GM21576 (cell line): ENCODE measurements around the gene ALDH1A2.

Source experiments
- ATAC-seq: cut with Tn5 transposase; IDR thresholded peaks from one replicate; pipeline ENCODE4 v1.9.1; 2021; ENCODE audit warnings: mild to moderate bottlenecking, moderate library complexity; ENCODE audit not compliant: unreplicated experiment

ALDH1A2 gene

DNA sequence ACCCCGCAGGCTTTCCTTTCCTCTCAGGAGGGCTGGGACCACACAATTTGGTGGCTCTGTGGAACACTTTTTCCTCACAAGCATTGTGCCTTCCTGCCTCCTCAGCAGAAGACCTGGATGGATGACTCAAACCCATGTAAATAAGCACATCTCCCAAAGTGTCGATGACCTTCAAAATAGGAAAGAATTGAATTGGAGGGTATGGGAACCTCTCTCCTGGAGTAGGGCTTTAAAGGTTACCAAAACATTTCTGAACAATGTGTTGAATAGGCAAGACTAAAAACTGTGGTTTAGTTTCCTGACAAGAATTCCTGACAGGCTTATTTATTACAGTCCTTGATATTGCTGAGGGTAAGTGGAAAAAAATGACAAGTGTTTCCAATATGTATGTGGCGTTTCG lies 118.2 kb downstream of the ALDH1A2 start:
- ATAC-seq = no peak

DNA sequence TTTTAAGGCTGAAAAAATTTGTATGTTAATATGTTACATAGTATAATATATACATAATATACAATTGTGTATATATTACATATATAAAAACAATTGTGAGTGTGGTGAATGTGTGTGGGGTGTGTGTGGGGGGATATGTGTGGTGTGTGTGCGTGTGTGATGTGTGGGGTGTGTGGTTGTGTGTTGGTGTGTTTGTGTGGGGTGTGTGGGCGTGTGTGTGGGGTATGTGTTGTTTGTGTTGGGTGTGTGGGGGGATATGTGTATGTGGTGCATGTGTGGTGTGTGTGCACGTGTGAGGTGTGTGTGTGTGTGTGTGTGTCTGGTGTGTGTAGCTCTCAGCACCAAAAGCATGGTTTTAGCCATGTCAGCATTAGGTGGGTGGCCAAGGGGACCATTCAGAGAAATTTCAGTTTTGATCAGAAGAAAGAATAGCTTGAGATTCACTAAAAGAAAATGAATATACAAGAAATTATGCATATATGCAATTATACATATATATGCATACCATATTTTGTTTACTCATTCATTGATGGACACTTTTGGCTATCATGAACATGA lies 118.9 kb downstream of the ALDH1A2 start:
- ATAC-seq = no peak

DNA sequence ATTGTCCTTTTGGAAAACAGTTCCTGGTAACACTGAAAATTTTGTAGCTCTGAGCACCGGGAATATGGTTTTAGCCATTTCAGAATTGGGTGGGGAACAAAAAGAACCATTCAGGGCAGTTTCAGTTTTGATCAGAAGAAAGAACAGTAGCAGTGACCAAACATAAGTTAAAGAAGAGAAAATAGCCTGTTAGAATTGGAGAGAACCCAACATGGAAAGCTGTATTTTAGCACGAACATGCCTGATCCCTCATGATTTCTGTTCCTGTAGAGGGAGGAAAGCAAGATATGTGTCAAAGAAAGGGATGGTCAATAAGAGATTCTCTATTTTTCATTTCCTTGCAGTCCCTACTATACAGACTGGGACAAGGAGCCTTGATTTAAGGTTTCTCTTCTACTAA lies 119.9 kb downstream of the ALDH1A2 start:
- ATAC-seq = no peak

DNA sequence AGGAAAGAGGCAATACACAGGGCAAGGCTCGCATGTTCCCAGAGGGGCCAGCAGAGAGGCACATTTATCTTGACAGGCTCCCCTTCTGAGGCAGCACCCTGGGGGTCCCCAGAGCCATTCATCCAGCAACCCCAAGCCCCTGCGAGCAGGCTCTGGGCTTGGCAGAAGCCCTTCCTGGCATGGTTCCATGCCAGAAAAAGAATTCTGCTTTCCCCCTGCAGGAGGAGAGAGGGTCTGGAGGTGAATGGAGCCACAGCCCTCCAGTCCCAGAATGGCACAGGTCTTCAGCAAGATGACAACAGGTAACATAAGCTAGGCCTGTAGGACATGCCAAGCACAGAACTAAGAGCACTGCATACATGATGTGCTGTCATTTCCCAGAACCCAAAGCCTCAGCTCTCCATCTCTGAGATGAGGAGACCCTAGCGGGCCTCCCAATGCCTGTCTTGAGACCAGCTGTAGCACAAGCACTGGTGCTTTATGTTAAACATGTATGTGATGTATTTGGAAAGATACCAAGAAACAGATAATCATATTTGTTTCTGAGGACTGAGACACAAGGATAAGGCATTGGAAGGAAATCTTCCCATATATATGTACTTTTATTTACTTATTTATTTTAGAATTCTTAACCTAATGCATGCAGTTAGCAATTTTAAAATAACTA lies 121.6 kb downstream of the ALDH1A2 start:
- ATAC-seq = no peak

DNA sequence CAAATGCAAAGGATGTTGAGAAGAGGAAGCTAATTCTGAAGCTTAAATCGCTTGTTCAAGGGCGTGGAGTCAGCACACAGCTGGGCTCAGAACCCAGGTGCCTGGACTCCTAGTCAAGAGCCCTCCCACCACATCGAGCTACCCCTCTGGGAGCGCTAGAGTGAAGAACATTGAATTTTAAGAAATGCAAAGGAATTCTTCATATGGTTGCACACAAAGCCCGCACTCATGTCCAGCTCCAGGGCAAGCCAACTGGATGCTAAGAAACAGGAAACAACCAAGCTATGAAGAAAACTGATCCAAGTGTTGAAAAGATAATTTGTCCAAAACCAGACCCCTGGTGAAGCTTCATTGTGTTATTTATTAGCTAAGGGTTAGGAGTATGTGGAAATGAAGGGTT lies 122.3 kb downstream of the ALDH1A2 start:
- ATAC-seq = no peak

DNA sequence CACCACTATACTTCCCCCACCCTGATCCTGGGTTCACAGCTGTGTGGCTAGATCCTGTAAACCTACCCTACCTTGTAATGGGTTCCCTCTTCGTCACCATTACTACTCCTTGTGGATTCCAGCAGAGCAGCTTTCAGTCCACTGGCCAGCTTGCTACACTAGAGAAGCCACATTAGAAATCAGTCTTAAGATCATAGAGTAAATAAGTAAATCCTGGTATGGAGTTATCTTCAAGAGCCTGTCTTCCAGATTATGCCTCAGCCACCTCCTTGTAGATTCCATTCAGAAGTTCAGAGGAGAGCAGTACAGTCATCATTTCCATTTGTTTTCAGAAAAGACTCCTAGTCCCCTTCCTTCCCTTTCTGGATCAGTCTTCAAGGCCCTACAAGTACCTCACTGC lies 123.7 kb downstream of the ALDH1A2 start:
- no peak for ATAC-seq

DNA sequence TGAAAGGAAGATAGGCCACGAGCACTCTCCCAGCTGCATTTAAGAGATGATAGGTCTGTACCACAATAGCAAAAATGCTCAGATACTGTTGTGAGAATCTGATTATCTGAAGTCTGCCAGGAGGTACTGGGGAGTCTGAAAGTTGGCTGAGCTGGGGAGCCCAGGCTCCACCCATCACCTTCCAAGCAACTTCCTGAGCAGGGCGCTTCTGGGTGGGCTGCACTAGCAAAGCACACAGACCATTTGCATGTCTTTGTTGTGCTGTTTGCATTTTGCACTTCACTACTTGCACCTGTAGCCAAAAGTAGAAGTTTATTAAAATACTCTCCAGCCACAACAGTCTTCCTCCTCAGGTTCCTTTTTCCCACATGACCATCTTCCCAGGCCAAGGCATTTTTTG lies 133.2 kb downstream of the ALDH1A2 start:
- no peak for ATAC-seq

DNA sequence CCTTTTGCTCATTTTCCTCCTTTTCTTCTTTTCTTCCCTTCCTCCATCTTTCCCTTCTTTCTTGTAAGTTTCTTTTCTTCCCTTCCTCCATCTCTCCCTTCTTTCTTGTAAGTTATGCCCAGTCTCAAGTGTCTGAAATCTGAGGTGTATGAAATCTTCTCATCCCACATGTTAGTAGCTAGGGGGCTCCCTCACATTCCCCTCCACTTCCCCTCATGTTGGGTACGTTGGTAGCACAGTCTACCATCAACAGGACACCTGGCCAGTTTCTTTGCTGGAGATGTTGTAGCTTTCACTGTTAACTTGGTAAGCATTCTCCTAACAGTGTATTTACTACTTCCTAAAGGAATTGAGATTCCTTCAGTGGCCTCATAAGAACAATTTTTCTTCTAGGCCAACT lies 133.9 kb downstream of the ALDH1A2 start:
- no peak for ATAC-seq

DNA sequence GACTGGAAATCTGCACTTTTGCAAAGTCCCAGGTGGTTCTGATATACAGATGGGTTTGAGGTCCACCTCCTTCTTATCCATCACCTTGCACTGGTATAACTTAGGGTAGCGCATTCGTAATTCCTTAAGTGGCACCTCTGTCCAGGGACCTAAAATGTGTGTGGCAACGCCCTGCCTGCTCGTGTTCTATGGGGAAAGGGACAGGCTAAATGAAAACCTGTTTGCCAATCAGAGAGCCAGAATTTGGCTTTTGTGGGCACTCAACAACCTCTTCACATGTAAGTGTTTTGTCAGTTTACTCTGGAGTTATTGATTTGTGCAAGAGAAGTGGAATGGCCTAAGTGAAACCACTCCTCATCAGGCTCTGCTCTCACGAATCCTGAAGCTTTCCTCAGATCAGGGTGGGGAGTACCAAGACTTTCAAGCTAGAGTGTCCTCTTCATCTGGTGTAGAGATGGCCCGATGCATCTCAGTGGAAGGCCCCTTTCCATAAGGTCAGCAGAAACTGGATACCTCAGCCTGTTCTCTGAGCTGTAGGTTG lies 138.3 kb downstream of the ALDH1A2 start:
- ATAC-seq = no peak

DNA sequence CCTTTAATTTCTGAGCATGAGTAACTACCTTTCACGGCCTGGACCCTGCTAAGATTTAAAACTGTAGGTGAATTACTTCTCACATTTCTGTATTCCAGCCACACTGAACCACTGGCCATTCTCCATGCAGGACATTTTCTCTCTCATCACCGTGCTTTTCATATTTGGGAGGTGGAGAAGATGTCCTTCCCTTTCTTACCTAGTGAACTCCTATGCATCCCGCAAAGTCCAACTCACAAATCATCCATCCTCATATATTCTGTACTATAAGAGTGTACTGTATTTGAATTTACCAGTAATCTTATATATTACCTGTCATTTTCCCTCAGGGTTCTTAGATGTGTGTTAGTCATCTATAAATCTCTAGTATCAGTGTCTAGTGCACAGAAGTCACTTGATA lies 139.9 kb downstream of the ALDH1A2 start:
- no peak for ATAC-seq

DNA sequence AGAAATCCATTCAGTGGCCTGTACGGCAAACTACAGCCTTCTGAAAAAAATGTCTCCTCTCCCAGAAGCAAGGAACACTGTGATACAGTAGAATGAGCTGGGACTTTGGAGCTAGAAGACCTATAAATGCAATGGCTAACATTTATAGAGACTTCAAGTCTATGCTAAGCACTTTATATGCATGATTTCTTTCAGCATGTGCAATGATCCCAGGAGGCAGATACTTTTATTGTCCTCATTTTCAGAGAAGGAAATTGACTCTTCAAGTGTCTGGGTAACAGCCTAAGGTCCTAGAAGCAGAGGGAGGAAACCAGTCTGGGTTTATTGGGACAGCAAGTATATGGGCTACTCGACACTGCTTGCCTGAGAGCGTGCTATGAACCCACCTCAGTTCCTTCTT lies 140.9 kb downstream of the ALDH1A2 start:
- no peak for ATAC-seq

DNA sequence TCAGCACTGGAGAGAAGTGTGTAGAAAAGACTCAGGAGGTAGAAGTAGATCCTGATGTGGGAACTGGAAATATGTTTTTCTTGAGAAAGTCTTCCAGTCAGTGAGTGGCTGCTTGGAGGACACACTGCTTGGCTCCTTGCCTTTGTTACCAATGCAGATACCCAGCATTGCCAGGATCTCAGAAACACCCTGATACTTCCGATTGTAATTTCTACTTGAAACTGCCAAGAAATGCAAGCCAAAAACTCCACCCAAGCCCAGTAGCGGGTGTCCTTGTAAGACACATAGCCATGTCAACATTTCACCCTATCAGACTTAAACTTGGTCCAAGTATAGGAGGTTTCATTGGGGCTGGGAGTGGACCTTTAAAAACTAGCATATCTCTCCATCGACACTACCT lies 141.8 kb downstream of the ALDH1A2 start:
- no peak for ATAC-seq

DNA sequence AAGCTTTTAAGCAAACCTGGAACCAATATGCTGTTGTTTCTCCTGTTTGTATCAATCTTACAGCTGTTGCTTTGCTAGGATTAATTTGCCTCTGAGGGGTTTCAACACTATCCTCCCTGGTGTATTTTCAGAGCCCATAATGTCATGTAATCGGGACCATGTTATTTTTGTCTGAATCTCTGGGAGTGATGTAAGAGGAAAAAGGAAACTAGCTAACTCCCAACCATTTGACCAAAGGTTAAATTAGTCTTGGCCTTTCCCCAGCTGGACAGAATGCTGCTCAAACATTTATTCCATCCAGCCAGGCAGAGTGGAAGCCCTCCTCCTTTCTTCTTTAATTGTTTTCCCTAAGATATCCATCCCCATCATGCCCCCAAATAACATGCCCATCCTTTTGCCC lies 142.2 kb downstream of the ALDH1A2 start:
- no peak for ATAC-seq

DNA sequence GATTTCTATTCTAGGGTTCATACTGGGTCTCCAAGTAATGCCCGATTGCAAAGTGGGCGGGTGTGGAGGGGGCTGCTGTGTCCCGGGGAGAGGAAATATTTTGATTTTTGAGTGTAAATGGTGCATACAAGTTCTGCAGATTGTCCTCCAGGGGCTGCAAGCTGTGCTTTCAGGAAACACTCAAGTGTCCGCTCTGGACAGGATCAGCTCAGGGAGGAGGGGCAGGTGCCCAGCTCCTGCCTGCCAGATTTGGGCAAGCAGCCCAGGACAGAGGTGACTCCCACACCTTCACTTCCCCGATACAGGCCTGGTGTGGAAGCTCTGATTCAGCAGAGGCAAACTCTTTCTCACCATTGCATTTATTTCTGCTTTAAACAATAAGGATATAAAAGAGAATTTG lies 142.7 kb downstream of the ALDH1A2 start:
- no peak for ATAC-seq

DNA sequence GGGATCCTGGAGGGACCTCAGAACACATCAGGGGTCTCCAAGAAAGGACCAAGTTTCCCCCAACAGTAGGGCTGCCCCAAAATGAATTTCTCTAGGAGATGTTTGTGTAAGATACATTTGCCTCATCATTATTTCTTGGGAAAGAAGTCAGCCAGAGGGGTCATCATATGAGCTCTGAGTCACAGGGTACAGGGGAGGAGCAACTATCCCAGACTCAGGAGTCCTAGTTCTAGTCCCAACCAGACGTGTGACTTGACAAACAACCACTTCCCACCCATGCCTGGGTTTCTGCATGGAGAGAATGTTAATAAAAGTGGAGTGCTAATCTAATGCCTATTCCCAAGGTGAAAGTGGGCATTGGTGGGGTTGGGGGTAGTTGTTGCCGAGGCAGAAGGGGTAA lies 144.1 kb downstream of the ALDH1A2 start:
- ATAC-seq = no peak

DNA sequence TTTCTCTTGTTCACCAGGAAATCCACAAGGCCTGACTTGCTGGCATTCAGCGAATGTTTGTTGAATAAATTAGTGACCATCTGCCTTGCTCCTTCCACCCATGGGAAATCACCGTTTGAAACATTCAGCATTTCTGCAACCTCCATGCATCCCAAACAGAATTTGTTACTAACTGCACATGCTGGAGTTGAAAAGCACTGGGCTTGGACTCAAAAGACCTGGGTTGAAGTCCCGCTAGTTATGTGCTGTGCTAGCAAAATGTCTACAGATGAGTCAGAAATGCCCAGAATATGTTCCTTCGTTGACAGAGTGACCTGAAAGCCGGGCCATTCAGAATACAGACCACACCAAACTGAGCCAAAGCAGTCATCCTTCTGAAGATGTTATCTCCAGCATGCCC lies 144.6 kb downstream of the ALDH1A2 start:
- ATAC-seq = no peak

DNA sequence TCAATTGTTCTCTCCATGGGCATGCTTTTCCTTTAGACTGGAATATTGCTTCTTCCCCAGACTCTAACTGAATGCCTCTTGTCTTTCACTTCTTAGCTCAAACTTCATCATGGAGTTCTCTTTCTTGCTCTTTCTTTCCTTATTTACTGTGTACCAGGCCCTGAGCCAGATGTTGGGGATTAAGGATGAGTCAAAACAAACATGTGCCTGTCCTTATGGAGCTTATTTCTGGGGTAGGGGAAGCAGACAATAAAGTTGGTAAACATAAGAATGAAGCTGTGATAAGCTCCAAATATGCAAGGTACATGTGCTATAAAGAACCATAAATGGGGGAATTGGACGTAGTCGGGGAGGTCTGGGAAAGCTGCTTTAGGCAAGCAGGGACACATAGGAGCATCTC lies 145.8 kb downstream of the ALDH1A2 start:
- ATAC-seq = no peak

DNA sequence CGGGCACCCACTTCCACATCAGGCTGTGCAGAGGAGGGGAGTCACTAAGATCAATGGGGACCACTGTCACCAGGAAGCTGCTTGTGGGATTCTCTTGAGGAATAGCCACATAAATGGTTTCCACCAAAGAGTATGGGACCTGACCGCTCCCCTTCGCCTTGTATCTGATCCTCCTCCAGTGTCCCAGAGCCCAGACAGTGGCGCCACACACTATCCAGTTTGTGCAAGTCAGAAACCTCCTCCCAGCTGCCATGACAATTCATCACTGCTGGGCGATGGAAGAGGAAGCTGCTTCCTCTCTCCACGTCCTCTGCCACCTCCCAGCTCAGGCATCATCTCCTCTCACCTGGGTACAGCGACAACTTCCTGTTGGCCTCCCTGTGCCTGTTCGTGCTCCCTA lies 147.5 kb downstream of the ALDH1A2 start:
- ATAC-seq = no peak

DNA sequence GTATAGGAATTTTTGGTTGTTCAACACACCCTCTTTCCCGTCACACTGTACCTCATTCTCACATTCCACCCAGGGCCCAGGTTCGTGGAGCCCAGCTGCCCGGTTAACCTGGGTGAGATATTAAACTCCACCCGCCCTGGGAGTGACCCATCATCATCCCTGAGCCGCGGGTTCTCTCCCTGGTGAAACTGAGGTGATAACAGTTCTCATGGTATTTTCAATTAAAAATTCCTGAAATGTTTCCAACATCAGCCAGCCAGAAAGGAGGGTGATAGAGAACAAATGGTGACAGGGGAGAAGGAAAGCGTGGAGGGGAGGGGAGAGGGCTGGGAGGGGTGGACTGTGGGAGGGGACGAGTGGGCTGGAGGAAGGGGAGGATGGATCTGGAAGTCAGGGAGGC lies 148.8 kb downstream of the ALDH1A2 start:
- ATAC-seq = no peak

DNA sequence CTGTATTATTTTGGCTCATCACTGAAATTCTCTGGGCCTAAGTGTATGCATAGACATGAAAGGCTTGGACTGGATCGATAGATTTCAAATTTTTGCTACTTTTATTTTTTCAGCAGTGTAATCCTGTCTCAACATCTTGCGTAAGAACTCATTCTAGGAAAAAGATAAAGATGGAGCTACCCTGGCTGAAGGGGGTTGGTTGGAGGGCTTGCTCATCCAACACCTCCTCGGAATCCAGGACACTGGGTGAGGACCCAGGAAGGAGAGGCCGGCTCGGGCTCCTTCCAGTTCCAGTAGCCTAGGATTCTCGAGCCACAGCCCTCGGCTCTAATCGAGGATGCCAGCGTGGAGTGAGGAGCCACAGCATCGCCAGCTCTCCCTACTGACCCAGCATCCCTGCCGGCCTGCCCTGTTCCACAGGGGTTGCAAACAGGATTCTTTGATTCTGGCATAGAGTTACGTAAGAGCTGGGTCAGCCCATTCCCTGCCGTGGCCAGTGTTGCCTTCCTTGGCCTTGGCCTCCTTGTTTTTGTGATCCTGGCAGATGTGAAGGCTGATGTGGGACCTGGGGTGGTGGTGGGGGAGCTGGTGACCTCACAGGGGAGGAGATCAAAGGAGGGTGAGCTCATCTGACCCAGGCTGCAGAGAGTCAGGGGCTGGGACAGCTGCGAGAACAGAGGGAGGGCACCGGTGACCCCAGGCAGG lies 149.5 kb downstream of the ALDH1A2 start:
- no peak for ATAC-seq

DNA sequence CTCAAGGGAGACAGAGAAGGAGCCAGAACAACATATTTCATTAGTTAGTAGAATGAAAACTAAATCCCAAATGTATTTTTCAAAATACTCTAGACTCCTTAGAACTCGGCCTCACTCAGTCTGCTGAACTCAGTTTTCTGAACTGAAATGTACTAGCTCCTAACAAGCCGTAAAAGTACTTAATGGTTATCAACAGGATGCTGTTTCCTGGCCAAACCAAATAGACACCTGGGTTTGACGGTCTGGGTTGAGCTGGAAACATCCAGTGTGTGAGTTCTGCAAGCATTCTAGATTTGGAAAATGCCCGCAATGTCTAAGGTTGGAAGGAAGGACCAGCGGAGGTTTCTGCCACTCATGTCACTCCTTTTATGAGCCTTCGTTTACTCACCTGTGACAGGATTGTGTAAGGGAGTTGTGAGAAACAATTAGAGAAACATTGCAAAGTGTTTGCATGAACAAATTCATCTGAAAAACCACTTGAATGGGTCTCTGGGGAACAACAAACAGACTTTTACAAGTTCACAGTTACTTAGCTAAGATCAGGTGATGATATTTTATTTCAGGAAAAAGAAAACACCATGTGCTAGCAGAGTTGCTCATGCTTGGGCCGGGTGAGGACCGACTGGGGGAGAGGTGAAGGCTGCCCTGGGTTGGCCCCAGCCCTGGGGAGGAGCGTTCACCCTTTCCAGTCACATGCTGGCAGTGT lies 151.0 kb downstream of the ALDH1A2 start:
- ATAC-seq = no peak

DNA sequence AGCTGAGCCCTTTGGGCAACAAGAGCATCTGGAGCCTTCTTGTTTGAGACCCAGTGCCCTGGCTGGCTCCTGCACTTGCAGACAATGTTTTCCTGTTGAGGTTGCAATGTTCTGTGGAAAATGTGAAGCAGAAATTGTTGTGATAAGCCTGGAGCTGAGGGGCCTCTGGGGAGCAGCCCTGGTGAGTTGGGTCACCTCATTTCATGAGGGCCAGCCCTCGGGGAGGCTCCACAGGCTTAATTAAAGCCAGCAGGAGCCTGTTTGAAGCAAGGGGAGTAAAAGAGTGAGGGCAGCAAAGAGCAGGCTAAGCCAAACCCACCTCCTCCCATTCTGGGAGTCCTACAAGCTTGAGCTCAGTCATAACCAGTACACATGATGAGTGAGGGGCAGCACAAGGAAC lies 154.3 kb downstream of the ALDH1A2 start:
- ATAC-seq = no peak
